KMS-11 (cell line): ENCODE results near the gene KLHL6.
"Not testable (repeated sequence)": the region's sequence is repeated elsewhere in the genome, so short reads cannot be mapped to it uniquely, and the experiment has no call there.

Experiments
- H2AFZ ChIP-seq: fragments of 200-600 bp; sonication (generic); 2 replicates; pipeline ENCODE4 v1.6.1; 2016; ENCODE audit warnings: antibody characterized with exemption, mixed run types, low read depth
- H3K27ac ChIP-seq: fragments of 200-600 bp; sonication (generic); 2 replicates; pipeline ENCODE4 v1.6.1; 2016; ENCODE audit warnings: mild to moderate bottlenecking, mixed run types
- H3K27me3 ChIP-seq: fragments of 200-600 bp; sonication (generic); 2 replicates; pipeline ENCODE4 v1.6.1; 2017; ENCODE audit warnings: mild to moderate bottlenecking, low read depth, mixed run types, moderate library complexity; ENCODE audit not compliant: insufficient read depth
- H3K36me3 ChIP-seq: fragments of 200-600 bp; sonication (generic); 2 replicates; pipeline ENCODE4 v1.6.1; 2017; ENCODE audit warnings: mild to moderate bottlenecking, mixed run types; ENCODE audit not compliant: insufficient read depth
- H3K4me1 ChIP-seq: fragments of 200-600 bp; sonication (generic); 2 replicates; pipeline ENCODE4 v1.6.1; 2016; ENCODE audit warnings: mild to moderate bottlenecking, low read depth, mixed run types; ENCODE audit not compliant: poor library complexity, severe bottlenecking
- H3K4me2 ChIP-seq: fragments of 200-600 bp; sonication (generic); 2 replicates; pipeline ENCODE4 v1.7.0; 2016; ENCODE audit warnings: mild to moderate bottlenecking, mixed run types
- H3K4me3 ChIP-seq: fragments of 200-600 bp; sonication (generic); IDR thresholded peaks from 2 replicates; pipeline ENCODE4 v1.6.1; 2017; ENCODE audit warnings: low read depth, low read length, mixed read lengths; ENCODE audit not compliant: insufficient read depth
- H3K79me2 ChIP-seq: fragments of 200-600 bp; sonication (generic); 2 replicates; pipeline ENCODE4 v1.6.1; 2016; ENCODE audit warnings: low read depth, mixed run types; ENCODE audit not compliant: insufficient read depth
- H3K9ac ChIP-seq: fragments of 200-600 bp; sonication (generic); 2 replicates; pipeline ENCODE4 v1.6.1; 2016; ENCODE audit warnings: mild to moderate bottlenecking, mixed run types
- H4K20me1 ChIP-seq: fragments of 200-600 bp; sonication (generic); 2 replicates; pipeline ENCODE4 v1.6.1; 2016; ENCODE audit warnings: mild to moderate bottlenecking, mixed run types; ENCODE audit not compliant: insufficient read depth
- TF ChIP-seq, protein P1 (sequence below): fragments of 200-600 bp; sonication (generic); conservative IDR thresholded peaks from 2 replicates; pipeline ENCODE4 v1.6.1; 2017; ENCODE audit warnings: low read depth, mild to moderate bottlenecking, antibody characterized with exemption, low read length, moderate library complexity, mixed read lengths

KLHL6 gene

DNA sequence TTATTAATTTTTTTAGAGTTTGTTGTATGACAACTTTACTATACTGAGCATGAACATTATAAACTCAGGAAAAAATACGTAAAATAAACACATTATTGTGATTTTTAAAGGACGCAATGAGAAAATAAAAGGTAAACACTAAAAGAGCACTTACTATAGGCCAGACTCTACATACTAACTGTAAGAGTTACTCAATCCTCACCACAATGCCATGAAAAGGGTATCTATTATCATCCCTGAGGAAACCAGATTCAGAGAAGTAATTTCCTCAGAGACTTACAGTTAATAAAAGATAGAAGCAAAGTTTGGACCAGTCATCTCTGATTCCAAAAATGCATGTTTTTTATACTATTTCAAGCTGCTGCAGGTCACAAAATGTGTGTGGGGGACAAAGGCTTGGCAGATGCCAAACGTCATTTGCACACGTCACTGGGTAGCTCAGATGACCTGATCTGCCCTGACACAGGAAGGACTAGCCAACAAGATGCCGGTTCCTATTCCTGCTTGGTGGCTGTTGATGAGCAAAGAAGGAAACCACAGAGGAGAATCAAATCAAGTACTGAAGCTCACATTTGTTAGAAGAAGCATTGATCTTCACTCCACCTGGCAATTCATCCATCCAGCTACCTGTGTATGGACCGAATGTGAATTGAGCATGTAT, 42.3 kb downstream of the KLHL6 start:
- H2AFZ ChIP-seq = no peak overlapping the region
- H3K4me1 ChIP-seq = peaks cover 14% of the 10 kb centered on the region
- H3K9ac ChIP-seq = no peak overlapping the region
- H3K4me2 ChIP-seq = no peak overlapping the region
- H4K20me1 ChIP-seq = no peaks in the 10 kb centered on the region; the same call in 1 of the 2 replicates
- H3K27me3 ChIP-seq = no peaks in the 10 kb centered on the region
- no peak overlapping the region for H3K27ac ChIP-seq
- H3K4me3 ChIP-seq = no peak overlapping the region
- TF ChIP-seq, protein P1, sequence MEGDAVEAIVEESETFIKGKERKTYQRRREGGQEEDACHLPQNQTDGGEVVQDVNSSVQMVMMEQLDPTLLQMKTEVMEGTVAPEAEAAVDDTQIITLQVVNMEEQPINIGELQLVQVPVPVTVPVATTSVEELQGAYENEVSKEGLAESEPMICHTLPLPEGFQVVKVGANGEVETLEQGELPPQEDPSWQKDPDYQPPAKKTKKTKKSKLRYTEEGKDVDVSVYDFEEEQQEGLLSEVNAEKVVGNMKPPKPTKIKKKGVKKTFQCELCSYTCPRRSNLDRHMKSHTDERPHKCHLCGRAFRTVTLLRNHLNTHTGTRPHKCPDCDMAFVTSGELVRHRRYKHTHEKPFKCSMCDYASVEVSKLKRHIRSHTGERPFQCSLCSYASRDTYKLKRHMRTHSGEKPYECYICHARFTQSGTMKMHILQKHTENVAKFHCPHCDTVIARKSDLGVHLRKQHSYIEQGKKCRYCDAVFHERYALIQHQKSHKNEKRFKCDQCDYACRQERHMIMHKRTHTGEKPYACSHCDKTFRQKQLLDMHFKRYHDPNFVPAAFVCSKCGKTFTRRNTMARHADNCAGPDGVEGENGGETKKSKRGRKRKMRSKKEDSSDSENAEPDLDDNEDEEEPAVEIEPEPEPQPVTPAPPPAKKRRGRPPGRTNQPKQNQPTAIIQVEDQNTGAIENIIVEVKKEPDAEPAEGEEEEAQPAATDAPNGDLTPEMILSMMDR = no peak
- H3K36me3 ChIP-seq = no peaks in the 10 kb centered on the region
- no peaks in the 10 kb centered on the region for H3K79me2 ChIP-seq

GRCh38 chr3:183511286-183512131, 44.0 kb downstream of the KLHL6 start:
- H2AFZ ChIP-seq, H3K36me3 ChIP-seq, H3K4me3 ChIP-seq, H3K27ac ChIP-seq, H3K79me2 ChIP-seq, H4K20me1 ChIP-seq, H3K27me3 ChIP-seq, H3K4me2 ChIP-seq, H3K9ac ChIP-seq: not testable (repeated sequence)
- H3K4me1 ChIP-seq = peaks cover 11% of the 10 kb centered on the region

GRCh38 chr3:183508821-183509220, 46.7 kb downstream of the KLHL6 start:
- H3K36me3 ChIP-seq = no peaks in the 10 kb centered on the region
- H2AFZ ChIP-seq = no peak overlapping the region
- H3K4me3 ChIP-seq = no peak overlapping the region
- no peak overlapping the region for H3K27ac ChIP-seq
- no peak overlapping the region for H3K9ac ChIP-seq
- H3K4me1 ChIP-seq = no peaks in the 10 kb centered on the region
- H3K79me2 ChIP-seq = no peaks in the 10 kb centered on the region
- H4K20me1 ChIP-seq = no peaks in the 10 kb centered on the region; the same call in 1 of the 2 replicates
- TF ChIP-seq, protein P1 = no peak
- H3K27me3 ChIP-seq = no peaks in the 10 kb centered on the region
- H3K4me2 ChIP-seq = no peak overlapping the region

- H3K4me2 ChIP-seq = no peak overlapping the region
- no peaks in the 10 kb centered on the region for H4K20me1 ChIP-seq
- no peak overlapping the region for H3K9ac ChIP-seq
- H3K4me3 ChIP-seq = no peak overlapping the region
- H3K36me3 ChIP-seq = no peaks in the 10 kb centered on the region
- TF ChIP-seq, protein P1 = no peak
- H2AFZ ChIP-seq = no peak overlapping the region
- H3K27ac ChIP-seq = no peak overlapping the region
- no peaks in the 10 kb centered on the region for H3K27me3 ChIP-seq
- no peaks in the 10 kb centered on the region for H3K4me1 ChIP-seq
- no peaks in the 10 kb centered on the region for H3K79me2 ChIP-seq
These were observed 48.0 kb downstream of the KLHL6 start for GRCh38 chr3:183507551-183507950.
